HG03159 (cell line): Measurements from ENCODE around the gene NATD1.

ENCODE experiments used
- ATAC-seq: cut with Tn5 transposase; IDR thresholded peaks from one replicate; pipeline ENCODE4 v1.9.1; 2021; ENCODE audit warnings: mild to moderate bottlenecking, moderate library complexity; ENCODE audit not compliant: unreplicated experiment

The NATD1 gene

GRCh38 chr17:21289902-21290571, 36.8 kb upstream of the NATD1 start:
- ATAC-seq = no peak

GRCh38 chr17:21289175-21289901, 36.1 kb upstream of the NATD1 start:
- ATAC-seq = no peak

- peak; percentile 11 for ATAC-seq
These were observed 35.4 kb upstream of the NATD1 start for GRCh38 chr17:21288571-21289017.

GRCh38 chr17:21287703-21288449, 34.7 kb upstream of the NATD1 start:
- peak; percentile 37 for ATAC-seq

GRCh38 chr17:21286909-21287702, 33.9 kb upstream of the NATD1 start:
- no peak for ATAC-seq

- ATAC-seq = no peak
These were observed 33.0 kb upstream of the NATD1 start for GRCh38 chr17:21286066-21286770.

GRCh38 chr17:21285164-21286065, 32.2 kb upstream of the NATD1 start:
- ATAC-seq = no peak

GRCh38 chr17:21284319-21285163, 31.3 kb upstream of the NATD1 start, which contains the start of gene MAP2K3:
Gene MAP2K3, plus strand, starts transcription at chr17:21284711. Its CDS starts 210 bp downstream, at chr17:21284921.
- peak; percentile 75 for ATAC-seq

GRCh38 chr17:21283482-21284318, 30.5 kb upstream of the NATD1 start:
- peak; percentile 10 for ATAC-seq

- ATAC-seq = no peak
These were observed 29.6 kb upstream of the NATD1 start for GRCh38 chr17:21282850-21283249.

GRCh38 chr17:21282231-21282630, 29.0 kb upstream of the NATD1 start:
- no peak for ATAC-seq

GRCh38 chr17:21280081-21280518, 26.9 kb upstream of the NATD1 start:
- ATAC-seq = peak; percentile 29

GRCh38 chr17:21279582-21279981, 26.4 kb upstream of the NATD1 start:
- ATAC-seq = no peak

- no peak for ATAC-seq
These were observed 26.0 kb upstream of the NATD1 start for GRCh38 chr17:21279198-21279535.

GRCh38 chr17:21278450-21279197, 25.4 kb upstream of the NATD1 start:
- no peak for ATAC-seq

- ATAC-seq = no peak
These were observed 24.1 kb upstream of the NATD1 start for GRCh38 chr17:21277332-21277731.

- ATAC-seq = no peak
These were observed 23.0 kb upstream of the NATD1 start for GRCh38 chr17:21276264-21276588.
